A549 (cell line): ENCODE data around the gene LRP6.

Source experiments
- CBX2 ChIP-seq: fragments of 200-600 bp; sonication (generic); IDR thresholded peaks from 2 replicates; pipeline ENCODE4 v1.6.1; 2016; ENCODE audit warnings: low read depth, mild to moderate bottlenecking, borderline replicate concordance
- CTCF ChIP-seq: fragments of >200 bp; sonication (Bioruptor Twin); formaldehyde crosslinking; IDR thresholded peaks from 3 replicates; pipeline ENCODE4 v1.5.1; 2016
- ELK1 ChIP-seq: fragments of 150-350 bp; IDR thresholded peaks from 2 replicates; pipeline ENCODE4 v1.6.1; 2014; ENCODE audit warnings: low read depth, mild to moderate bottlenecking, low read length
- GATA3 ChIP-seq: IDR thresholded peaks from 2 replicates; pipeline ENCODE4 v1.6.1; 2012; ENCODE audit warnings: borderline replicate concordance
- KDM1A ChIP-seq: fragments of 200-600 bp; sonication (generic); IDR thresholded peaks from 2 replicates; pipeline ENCODE4 v1.6.1; 2016; ENCODE audit warnings: low read depth, mild to moderate bottlenecking
- NR3C1 ChIP-seq: fragments of >200 bp; sonication (Bioruptor Twin); formaldehyde crosslinking; IDR thresholded peaks from 3 replicates; pipeline ENCODE4 v1.6.1; 2017
- POLR2A ChIP-seq: IDR thresholded peaks from 2 replicates; pipeline ENCODE4 v1.6.1; 2012; ENCODE audit warnings: mild to moderate bottlenecking, low read length
- SMC3 ChIP-seq: fragments of >200 bp; sonication (Bioruptor Twin); formaldehyde crosslinking; IDR thresholded peaks from 3 replicates; pipeline ENCODE4 v1.6.1; 2018; ENCODE audit warnings: inconsistent platforms
- SREBF2 ChIP-seq: fragments of 450-650 bp; IDR thresholded peaks from 2 replicates; pipeline ENCODE4 v1.6.1; 2014; ENCODE audit warnings: mild to moderate bottlenecking, moderate library complexity
- ZFP36 ChIP-seq: fragments of 450-650 bp; IDR thresholded peaks from 2 replicates; pipeline ENCODE4 v1.6.1; 2014; ENCODE audit warnings: borderline replicate concordance; ENCODE audit not compliant: partially characterized antibody

DNA sequence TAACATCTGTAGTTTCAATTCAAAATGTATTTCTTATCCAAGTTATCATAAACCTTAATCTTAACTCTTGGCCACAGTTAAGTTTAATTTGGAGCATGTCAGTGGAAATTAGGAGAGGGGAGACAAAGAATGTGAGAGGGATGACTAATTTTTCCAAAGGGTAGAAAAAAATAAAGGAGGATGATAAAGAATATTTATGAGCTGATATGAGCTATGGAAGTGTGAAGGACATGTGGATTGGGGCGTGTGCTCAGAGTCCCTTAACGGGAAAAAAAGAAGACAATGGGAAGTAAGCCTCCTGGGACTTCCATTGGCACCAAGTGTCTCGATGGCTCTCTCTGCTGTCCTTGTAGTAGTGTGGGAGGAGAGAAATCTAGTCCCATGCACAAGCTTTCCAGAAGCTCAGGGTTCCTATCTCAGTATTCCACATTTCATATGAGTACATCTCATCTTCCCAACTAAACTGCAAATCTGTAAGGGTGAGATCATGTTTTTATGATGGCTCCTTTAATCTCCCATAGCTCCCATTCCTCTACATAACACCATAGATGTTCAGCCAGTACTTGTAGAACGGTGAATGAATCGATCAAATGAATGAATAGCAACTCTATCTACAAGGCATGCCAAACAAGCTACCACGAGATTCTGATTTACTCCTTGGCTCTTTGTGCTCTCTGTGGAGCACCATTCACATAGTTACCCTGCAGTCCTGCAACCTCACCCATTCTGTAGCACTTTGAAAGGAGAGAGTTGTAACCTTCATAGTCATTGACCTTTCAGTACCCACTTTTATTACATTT is 168.8 kb downstream of the LRP6 start:
- TF ChIP-seq KDM1A = no peak
- TF ChIP-seq GATA3 = no peak
- TF ChIP-seq SREBF2 = no peak
- no peak for TF ChIP-seq POLR2A
- no peak for TF ChIP-seq CTCF
- no peak for TF ChIP-seq NR3C1
- no peak for TF ChIP-seq SMC3
- no peak for TF ChIP-seq CBX2
- no peak for TF ChIP-seq ELK1
- no peak for TF ChIP-seq ZFP36
